ENCODE results near the gene MNAT1. TPM values are rescaled to one million over a fixed set of nuclear protein-coding genes. Genes with fewer than 3 reads are reported as not detected.

Gene MNAT1
- total RNA-seq, 1 experiment from 2014 or later = 95.7 TPM

DNA sequence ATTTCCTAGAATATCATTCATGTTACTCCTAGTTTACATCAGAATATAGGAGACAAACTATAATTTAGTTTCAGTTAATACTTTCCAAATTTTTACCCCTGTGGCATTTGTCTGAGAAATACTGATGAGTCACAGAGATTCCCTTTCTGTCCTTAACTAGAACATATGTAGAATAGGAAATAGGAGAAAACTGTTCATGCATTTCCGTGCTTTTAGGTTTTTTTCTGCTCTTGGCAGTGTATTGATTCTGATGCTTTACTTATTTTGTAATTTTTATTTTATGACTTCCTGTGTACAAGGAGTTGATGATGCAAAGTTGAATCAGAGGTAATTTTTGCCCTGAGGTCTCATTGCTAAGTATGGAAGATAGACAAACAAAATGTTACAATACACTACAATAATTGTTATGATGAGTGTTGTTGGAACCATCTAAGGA is 23.0 kb downstream of the MNAT1 start:
- Histone ChIP-seq H3K36me3 (ENCODE audit: low read depth, low read length) (0 out of 2 replicates have a peak, but pooled peaks cover 5% of the 10 kb centered on the region), H4K20me1 (ENCODE audit: low read length) (no peaks in the 10 kb centered on the region), H2AFZ (ENCODE audit: low read length) (no peak overlapping the region), H3K27me3 (ENCODE audit: low read length) (no peaks in the 10 kb centered on the region), H3K27ac (ENCODE audit: low read length) (peak overlapping the region; percentile 78), H3F3A (ENCODE audit: low read length, unreplicated experiment) (peaks cover 13% of the 10 kb centered on the region), H3K4me1 (ENCODE audit: insufficient read depth, low read length) (peaks cover 59% of the 10 kb centered on the region), H3K9me3 (ENCODE audit: low read length) (no peaks in the 10 kb centered on the region), H3K9ac (ENCODE audit: low read length) (peak overlapping the region; percentile 34), H3K4me3 (ENCODE audit: low read length) (peak overlapping the region; percentile 41), H3K4me2 (ENCODE audit: low read length) (peak overlapping the region; percentile 72), H3K79me2 (ENCODE audit: low read length) (peaks cover 88% of the 10 kb centered on the region), H3K9me2 (replicated peaks; ENCODE audit: low read length) (no peaks in the 10 kb centered on the region)
- CTCF ChIA-PET = interaction anchor here (0.5 to 1.2 kb wide), 2 partner anchors 21 to 496 kb away, joined by 5 to 6 read pairs; no protein-coding TSS in a partner anchor
- BruUV-seq (replicated peaks) = no TSS peak
- DNase-seq (peak; percentile 98), ATAC-seq (peak; percentile 81)
- POLR2A ChIA-PET (ENCODE audit: unreplicated experiment) = no interaction called here
- TF ChIP-seq EZH2phosphoT487 (IDR thresholded peaks at IDR 0.05; ENCODE audit: borderline replicate concordance, low read length) (no peak), EZH2 (IDR thresholded peaks at IDR 0.05; ENCODE audit: low read length, unreplicated experiment) (no peak)
- TF ChIP-seq, protein P1, sequence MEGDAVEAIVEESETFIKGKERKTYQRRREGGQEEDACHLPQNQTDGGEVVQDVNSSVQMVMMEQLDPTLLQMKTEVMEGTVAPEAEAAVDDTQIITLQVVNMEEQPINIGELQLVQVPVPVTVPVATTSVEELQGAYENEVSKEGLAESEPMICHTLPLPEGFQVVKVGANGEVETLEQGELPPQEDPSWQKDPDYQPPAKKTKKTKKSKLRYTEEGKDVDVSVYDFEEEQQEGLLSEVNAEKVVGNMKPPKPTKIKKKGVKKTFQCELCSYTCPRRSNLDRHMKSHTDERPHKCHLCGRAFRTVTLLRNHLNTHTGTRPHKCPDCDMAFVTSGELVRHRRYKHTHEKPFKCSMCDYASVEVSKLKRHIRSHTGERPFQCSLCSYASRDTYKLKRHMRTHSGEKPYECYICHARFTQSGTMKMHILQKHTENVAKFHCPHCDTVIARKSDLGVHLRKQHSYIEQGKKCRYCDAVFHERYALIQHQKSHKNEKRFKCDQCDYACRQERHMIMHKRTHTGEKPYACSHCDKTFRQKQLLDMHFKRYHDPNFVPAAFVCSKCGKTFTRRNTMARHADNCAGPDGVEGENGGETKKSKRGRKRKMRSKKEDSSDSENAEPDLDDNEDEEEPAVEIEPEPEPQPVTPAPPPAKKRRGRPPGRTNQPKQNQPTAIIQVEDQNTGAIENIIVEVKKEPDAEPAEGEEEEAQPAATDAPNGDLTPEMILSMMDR (conservative IDR thresholded peaks at IDR 0.05; ENCODE audit: low read depth, low read length) = no peak
- intact Hi-C loops (cut with micrococcal nuclease) = loop anchor here (1.0 to 5.0 kb wide), 6 partner anchors 21 to 495 kb away; no protein-coding TSS in a partner anchor

DNA sequence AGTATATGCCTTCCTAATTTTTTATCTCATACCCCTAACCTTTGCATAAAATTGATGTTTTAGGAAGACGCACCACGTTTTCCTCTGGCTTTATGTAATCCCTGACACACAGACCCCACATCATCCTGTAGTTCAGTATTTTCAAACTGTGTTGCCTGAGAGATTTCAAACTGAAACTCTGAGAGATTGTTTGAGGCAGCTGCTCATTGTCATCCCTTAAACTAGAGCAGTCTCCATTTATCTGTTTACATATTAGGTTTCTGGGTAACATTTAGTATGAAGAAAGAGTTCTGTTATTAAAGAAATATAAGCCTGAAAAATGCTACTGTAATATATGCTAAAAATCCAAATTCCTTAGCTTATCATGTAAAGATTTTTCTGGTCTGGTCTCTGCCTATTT is 24.3 kb downstream of the MNAT1 start:
- Histone ChIP-seq H3K4me1 (ENCODE audit: insufficient read depth, low read length) (peaks cover 59% of the 10 kb centered on the region), H4K20me1 (ENCODE audit: low read length) (peaks cover 6% of the 10 kb centered on the region; the same call in 1 of the 2 replicates), H3K9me2 (replicated peaks; ENCODE audit: low read length) (no peaks in the 10 kb centered on the region), H3F3A (ENCODE audit: low read length, unreplicated experiment) (peaks cover 13% of the 10 kb centered on the region), H2AFZ (ENCODE audit: low read length) (no peak overlapping the region), H3K27me3 (ENCODE audit: low read length) (no peaks in the 10 kb centered on the region), H3K4me2 (ENCODE audit: low read length) (no peak overlapping the region), H3K79me2 (ENCODE audit: low read length) (peaks cover 85% of the 10 kb centered on the region), H3K9ac (ENCODE audit: low read length) (no peak overlapping the region), H3K9me3 (ENCODE audit: low read length) (no peaks in the 10 kb centered on the region), H3K36me3 (ENCODE audit: low read depth, low read length) (0 out of 2 replicates have a peak, but pooled peaks cover under 1% of the 10 kb centered on the region), H3K4me3 (ENCODE audit: low read length) (no peak overlapping the region), H3K27ac (ENCODE audit: low read length) (no peak overlapping the region)
- no peak for ATAC-seq
- BruUV-seq (replicated peaks) = no TSS peak
- no peak for TF ChIP-seq EZH2 (IDR thresholded peaks at IDR 0.05; ENCODE audit: low read length, unreplicated experiment)
- intact Hi-C loops (cut with micrococcal nuclease) = loop anchor here (5.0 kb wide), 1 partner anchor 103 kb away; no protein-coding TSS in a partner anchor
- CTCF ChIA-PET = no interaction called here
- POLR2A ChIA-PET (ENCODE audit: unreplicated experiment) = interaction anchor here (0.7 kb wide), 1 partner anchor 531 kb away, joined by 4 read pairs; no protein-coding TSS in a partner anchor
- no peak for DNase-seq

DNA sequence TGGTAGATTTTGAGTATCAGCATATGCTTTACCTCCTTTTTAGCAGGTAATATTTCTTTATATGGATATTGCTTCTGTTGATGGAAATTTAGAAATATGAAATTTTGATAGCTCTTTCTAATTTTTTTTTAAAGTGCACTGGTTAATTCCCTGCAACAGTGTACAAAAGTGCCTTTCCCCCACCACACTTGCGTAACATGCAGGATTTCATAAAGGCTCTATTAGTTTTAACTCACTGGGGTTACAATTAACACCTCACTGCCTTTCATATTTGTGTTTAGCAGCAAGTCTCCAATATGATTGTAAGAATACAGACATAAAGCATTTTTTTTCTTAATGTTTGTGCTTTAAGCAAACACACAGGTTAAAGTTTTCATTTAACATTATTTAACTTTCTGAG is 25.6 kb downstream of the MNAT1 start:
- Histone ChIP-seq H3F3A (ENCODE audit: low read length, unreplicated experiment) (peaks cover 13% of the 10 kb centered on the region), H4K20me1 (ENCODE audit: low read length) (peaks cover 6% of the 10 kb centered on the region; the same call in 1 of the 2 replicates), H3K9ac (ENCODE audit: low read length) (no peak overlapping the region), H3K79me2 (ENCODE audit: low read length) (peaks cover 81% of the 10 kb centered on the region), H3K4me1 (ENCODE audit: insufficient read depth, low read length) (peaks cover 59% of the 10 kb centered on the region), H2AFZ (ENCODE audit: low read length) (no peak overlapping the region), H3K27ac (ENCODE audit: low read length) (peak overlapping the region; percentile 2; the same call in 1 of the 2 replicates), H3K4me3 (ENCODE audit: low read length) (no peak overlapping the region), H3K9me2 (replicated peaks; ENCODE audit: low read length) (no peaks in the 10 kb centered on the region), H3K36me3 (ENCODE audit: low read depth, low read length) (no peaks in the 10 kb centered on the region), H3K9me3 (ENCODE audit: low read length) (no peaks in the 10 kb centered on the region), H3K27me3 (ENCODE audit: low read length) (no peaks in the 10 kb centered on the region), H3K4me2 (ENCODE audit: low read length) (peak overlapping the region; percentile 40)
- ATAC-seq (no peak), DNase-seq (no peak)
- ChIA-PET POLR2A (ENCODE audit: unreplicated experiment) (interaction anchor here (0.6 kb wide), 1 partner anchor 16 kb away, joined by 3 read pairs; no protein-coding TSS in a partner anchor), CTCF (no interaction called here)
- TF ChIP-seq EZH2 (IDR thresholded peaks at IDR 0.05; ENCODE audit: low read length, unreplicated experiment) (no peak), EZH2phosphoT487 (IDR thresholded peaks at IDR 0.05; ENCODE audit: borderline replicate concordance, low read length) (no peak)
- TF ChIP-seq, protein P1 (conservative IDR thresholded peaks at IDR 0.05; ENCODE audit: low read depth, low read length) = no peak
- TSS peak; percentile 44 for BruUV-seq (replicated peaks)
- intact Hi-C loops (cut with micrococcal nuclease) = loop anchor here (1.0 kb wide), 3 partner anchors 15 to 135 kb away; partner anchors contain the start of gene SIX4

Measured in PC-3 (cell line).